GM21723 (cell line): ENCODE results near the gene ABCB4.
A peak's percentile ranks its signal among the peaks of the same experiment; 100 is the strongest.
"Not testable (repeated sequence)": the region's sequence is repeated elsewhere in the genome, so short reads cannot be mapped to it uniquely, and the experiment has no call there.

Experiments used
- ATAC-seq: cut with Tn5 transposase; IDR thresholded peaks from one replicate; pipeline ENCODE4 v1.9.1; 2021; ENCODE audit warnings: mild to moderate bottlenecking, moderate library complexity; ENCODE audit not compliant: unreplicated experiment

The ABCB4 gene

GRCh38 chr7:87479951-87480350 is 4.5 kb upstream of the ABCB4 start:
- ATAC-seq, result no peak

- no peak for ATAC-seq
Observed at GRCh38 chr7:87476179-87476557, 688 bp upstream of the ABCB4 start.

- peak; percentile 74 for ATAC-seq
Observed at GRCh38 chr7:87474533-87475358, 734 bp downstream of the ABCB4 start.

DNA sequence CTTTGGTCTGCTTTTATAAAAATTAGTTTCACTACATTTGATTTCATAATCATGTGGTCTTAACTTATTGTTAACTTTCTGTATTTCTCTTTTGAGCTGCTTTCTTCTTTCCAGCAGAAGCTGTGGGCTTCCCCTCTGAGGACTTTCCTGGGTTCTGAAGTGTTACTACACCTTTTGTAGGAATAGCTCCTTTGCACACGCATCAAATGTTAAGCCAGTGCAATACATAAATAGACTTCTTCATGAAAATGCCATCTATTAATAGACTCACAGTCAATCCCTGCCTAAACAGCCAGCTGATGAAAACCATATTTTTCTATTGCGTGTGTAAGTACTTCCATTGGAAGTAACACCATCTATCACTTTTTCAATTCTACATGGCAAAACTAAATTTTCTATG is 1.5 kb downstream of the ABCB4 start:
- peak; percentile 4 for ATAC-seq

- ATAC-seq, result no peak
Observed at GRCh38 chr7:87473192-87473591, 2.3 kb downstream of the ABCB4 start.

- no peak for ATAC-seq
Observed at GRCh38 chr7:87471473-87471872, 4.0 kb downstream of the ABCB4 start.

DNA sequence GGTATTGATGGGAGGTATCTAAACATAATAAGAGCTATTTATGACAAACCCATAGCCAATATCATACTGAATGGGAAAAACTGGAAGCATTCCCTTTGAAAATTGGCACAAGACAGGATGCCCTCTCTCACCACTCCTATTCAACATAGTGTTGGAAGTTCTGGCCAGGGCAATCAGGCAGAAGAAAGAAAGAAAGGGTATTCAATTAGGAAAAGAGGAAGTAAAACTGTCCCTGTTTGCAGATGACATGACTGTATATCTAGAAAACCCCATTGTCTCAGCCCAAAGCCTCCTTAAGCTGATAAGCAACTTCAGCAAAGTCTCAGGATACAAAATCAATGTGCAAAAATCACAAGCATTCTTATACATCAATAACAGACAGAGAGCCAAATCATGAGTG is 6.3 kb downstream of the ABCB4 start:
- ATAC-seq, result not testable (repeated sequence)

DNA sequence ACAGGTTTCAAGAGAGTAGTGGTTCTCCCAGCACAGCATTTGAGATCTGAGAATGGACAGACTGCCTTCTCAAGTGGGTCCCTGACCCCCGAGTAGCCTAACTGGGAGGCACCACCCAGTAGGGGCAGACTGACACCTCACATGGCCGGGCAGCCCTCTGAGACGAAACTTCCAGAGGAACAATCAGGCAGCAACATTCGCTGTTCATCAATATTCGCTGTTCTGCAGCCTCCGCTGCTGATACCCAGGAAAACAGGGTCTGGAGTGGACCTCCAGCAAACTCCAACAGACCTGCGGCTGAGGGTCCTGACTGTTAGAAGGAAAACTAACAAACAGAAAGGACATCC is 10.0 kb downstream of the ABCB4 start:
- ATAC-seq, result not testable (repeated sequence)

- not testable (repeated sequence) for ATAC-seq
Observed at GRCh38 chr7:87464830-87465533, 10.5 kb downstream of the ABCB4 start.

- ATAC-seq, result no peak
Observed at GRCh38 chr7:87463982-87464381, 11.5 kb downstream of the ABCB4 start.

GRCh38 chr7:87460444-87460843 is 15.0 kb downstream of the ABCB4 start:
- ATAC-seq, result not testable (repeated sequence)

DNA sequence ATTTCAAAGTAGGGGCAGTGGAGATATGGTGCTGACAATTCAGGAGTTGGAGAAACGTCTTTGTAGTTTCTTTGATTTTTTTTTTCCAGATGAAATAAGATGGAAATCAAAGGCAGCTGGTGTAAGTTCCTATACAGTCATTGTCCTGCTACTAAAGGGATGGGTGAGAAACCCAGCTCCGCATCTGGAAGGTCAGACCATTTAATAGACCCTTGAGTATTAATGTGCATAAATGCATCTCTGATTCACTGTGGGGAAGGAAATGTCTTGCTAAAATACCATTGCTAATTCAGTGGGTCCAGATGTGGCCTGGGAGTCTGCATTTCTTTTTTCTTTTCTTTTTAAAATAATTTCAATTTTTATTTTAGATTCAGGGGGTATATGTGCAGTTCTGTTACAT is 15.5 kb downstream of the ABCB4 start:
- no peak for ATAC-seq

DNA sequence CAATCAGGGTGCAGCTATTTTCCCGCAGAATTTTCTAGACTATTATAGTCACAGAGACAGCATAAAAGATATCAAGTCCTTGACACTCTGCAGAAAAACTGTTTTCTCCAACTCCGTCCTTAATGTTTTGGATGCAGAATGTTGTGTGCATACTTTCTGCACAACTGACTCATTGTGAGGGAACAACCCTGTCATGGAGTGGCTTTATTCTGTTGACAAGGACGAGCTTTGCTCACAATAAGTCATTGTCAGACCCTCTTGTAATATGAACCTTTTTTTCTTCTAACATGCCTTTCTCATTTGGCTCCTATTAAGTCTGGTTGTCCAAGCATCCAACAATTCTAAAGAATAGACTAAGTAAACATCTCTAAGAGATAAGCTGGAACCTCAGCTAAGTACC is 17.3 kb downstream of the ABCB4 start:
- ATAC-seq, result no peak

- no peak for ATAC-seq
Observed at GRCh38 chr7:87456247-87456646, 19.2 kb downstream of the ABCB4 start.

DNA sequence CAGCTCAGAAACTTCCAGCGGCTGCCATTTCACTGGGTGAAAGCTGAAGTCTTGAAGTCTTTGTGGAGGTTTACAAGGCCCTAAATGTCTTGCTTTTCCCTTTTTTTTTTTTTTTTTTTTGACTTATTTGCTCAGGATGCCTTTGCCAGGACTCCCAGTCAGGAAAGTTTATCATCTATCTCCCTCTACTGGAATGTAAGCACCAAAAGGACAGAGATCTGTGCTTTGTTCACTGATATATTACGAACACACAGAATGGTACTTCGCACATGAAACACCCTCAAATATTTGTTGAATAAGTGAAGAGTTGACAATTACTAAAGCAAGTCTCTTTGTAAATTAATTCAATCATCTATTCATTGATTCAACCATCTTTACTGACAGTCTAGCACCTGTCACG is 23.2 kb downstream of the ABCB4 start:
- no peak for ATAC-seq

DNA sequence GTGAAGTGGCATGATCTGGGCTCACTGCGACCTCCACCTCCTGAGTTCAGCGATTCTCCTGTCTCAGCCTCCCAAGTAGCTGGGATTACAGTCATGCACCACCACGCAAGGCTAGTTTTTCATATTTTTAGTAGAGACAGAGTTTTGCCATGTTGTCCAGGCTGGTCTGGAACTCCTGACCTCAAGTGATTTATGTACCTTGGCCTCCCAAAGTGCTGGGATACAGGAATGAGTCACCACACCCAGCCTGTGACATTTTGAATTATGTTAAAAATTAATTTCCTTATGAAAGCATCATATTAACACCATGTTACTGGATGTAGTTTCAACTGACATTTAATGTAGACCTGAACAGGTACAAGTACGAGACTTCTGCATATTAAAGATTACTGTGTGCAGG is 24.3 kb downstream of the ABCB4 start:
- no peak for ATAC-seq

DNA sequence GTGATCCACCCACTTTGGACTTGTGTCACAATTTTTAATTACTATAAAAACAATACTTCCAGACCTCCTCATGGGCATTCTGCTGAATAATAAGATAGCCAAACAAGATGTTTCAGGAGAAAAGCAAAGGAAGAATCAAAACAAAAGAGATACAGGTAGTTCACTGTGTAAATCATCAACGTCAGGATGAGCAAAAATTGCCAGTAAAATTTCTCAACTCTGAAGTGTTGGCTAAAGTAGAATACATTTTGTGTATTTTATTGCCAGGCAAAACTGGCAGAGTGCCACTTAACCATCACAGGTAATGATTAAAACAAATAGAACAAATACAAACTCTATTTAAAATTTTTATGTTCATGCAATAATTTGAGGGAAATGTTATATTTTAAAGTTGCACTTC is 24.8 kb downstream of the ABCB4 start:
- ATAC-seq, result no peak

DNA sequence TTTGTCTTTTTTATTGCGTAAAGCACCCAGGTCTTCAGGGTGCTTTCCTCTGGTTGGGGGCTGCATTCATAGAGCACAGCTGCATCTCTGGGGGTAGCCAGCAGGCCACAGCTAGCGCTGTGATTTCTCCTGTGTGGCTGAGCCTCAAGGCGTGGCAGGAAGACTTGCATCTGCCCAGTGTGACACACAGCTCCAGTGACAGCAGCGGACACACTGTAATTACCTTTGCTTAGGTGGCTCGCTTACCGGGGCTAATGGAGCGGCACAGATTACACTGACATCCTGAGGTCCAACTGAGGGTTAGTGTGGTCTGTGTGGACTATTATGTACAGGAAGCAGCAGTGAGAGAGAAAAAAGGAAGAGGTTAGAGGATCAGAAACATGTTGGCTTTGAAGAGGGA is 27.1 kb downstream of the ABCB4 start:
- no peak for ATAC-seq

DNA sequence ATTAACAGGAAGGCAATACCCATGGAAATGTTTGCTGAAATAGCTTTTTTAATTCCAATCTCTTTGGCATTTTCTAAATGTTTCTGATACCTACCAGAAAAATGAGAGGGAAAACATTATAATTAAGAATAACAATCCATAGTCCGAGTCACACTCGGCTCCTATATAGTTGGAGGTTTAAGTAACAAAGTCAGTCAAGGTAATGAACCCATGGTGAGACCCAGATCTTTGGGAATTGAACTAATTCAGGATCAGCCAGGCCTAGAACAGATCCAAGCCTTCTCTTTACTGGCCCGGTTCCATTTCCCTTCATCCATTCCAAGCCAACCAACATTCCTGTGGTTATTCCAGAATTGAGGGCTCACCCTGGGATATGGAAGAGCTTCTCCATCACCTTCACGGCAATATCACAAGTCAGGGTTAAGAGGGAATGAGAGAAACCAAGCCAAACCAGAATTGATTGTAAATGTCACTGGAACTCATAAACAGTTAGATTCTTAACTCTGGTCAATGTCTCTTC is 28.3 kb downstream of the ABCB4 start:
- no peak for ATAC-seq

GRCh38 chr7:87445897-87446296 is 29.6 kb downstream of the ABCB4 start:
- peak; percentile 89 for ATAC-seq

- no peak for ATAC-seq
Observed at GRCh38 chr7:87435546-87435945, 39.9 kb downstream of the ABCB4 start.

- ATAC-seq, result no peak
Observed at GRCh38 chr7:87432536-87432935, 42.9 kb downstream of the ABCB4 start.
